ENCODE results near the gene GSTO1. TPM values are rescaled to one million over a fixed set of nuclear protein-coding genes. Genes with fewer than 3 reads are reported as not detected.

Gene GSTO1
- 255 and 337 TPM in 2 replicates for total RNA-seq

DNA sequence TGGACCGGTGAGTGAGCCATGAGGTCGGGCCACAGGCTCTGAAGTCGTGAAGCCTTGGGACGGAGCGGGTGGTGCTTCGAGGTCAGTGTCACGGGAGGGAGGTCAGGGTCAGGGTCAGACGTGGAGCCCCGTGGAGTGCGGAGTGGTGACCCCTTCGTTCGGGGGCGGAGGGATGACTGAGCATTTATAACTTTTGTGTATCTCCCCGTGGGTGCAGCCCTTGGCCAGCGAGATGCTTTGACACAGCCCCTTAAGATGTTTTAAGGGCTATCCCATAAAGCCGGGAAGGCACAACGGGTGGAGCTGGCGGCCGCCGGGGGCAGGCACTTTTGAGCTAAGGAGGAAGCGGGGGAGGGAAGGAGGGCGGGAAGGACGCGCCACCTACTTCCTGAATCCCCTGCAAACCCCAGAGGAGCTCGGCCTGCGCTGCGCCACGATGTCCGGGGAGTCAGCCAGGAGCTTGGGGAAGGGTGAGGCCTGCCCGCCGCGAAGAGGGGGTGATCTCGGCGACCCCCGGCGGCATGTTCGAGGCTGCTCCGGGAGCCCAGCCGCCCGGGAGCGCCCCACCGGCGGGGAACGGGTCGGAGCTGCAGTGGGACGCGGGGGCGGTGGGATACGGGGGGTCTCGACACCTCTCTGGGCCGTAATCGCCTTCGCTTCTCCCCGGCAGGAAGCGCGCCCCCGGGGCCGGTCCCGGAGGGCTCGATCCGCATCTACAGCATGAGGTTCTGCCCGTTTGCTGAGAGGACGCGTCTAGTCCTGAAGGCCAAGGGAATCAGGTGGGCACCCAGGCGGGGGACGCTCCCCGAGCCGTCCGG lies at the start of gene GSTO1:
Gene GSTO1, plus strand, starts transcription at position 400 of the 818 bp plus-strand sequence. Its CDS starts 37 bp downstream, at position 437.

DNA sequence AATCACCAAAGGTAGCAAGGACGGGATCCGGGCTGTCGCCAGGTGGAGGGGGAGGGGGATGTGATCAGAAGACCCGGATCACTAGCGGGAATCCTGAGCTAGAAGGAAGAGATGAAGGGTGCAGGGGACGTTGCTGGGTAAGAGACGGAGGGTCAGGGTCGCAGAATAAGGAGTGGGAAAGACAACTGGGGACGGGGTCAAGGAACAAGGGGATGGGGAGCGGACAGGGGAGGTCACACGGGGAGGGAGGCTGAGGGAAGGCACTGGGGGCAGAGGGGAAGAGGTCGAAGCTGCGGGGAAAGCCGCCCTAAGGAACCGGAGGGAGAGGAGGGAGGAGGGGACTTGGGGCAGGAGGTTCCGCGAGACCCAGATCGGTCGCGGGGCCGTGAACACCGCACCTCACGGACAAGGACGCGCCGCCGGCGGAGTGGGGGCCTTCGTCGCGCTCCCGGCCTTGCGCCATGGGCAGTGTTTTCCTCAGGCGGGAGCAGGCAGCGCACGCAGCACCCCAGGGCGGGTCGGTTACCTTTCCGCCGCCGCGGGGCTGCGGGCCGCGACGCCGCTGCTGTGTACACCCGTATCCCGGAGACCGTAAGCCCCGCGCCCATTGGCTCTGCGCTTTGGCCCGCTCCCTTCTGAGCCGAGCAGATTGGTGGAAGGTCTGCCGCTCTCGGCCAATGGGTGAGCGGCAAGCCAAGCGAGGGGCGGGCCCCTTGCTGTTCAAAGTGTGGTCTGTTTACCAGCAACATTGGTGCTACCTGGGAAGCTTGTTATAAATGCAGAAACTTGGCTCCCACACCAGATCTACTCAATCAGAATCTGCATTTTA lies 22.7 kb upstream of the GSTO1 start, which contains the start of gene CFAP43:
Gene CFAP43, minus strand, starts transcription at position 581 of the 829 bp plus-strand sequence. Its CDS starts 118 bp downstream, at position 463.

DNA sequence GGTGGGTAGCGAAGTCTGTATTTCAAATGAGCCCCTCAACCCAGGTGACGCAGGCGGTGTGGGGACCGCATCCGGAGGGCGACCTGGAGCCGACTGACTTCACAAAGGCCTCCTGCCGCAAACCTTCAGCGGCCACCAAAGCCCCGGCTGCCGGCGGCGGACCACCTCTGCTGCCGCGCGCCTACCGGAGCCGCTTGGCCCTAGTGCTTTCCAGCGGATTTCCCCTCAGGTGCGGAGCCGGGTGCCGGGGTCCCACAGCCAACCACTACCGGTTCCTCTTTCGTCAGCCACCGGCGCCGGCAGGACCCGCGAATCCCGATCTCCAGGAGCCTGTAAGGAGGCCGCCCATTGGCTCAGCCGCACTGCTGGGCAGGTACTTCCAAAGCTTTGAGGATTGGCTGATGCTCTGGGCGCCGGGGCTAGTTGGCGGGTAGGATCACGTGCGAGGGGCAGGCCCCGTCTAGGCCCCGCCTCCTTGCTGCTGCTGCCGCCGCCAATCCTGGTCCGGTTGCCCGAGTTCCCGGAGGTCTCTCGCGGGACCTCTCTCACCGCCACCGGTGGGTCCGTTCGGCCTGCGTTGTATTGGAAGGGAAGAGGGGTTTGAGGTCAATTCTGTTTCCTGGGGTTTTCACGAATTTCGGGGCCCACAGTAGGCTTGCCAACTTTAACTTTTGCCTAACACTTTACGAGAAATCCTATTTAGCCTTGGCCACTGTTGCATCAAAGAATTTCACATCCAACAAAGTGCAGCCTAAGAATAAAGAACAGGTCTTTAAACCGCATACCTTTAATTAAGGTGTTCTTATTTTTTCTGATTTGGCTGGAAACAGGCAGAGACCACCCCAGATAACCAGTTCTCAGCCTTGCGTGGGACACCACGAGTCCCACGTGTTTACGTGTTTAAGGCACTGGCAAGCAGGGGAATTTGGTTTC lies 14.3 kb downstream of the GSTO1 start, which contains the start of gene GSTO2:
Gene GSTO2, plus strand, starts transcription at position 472 of the 933 bp plus-strand sequence. CDS start 5,732 bp downstream, outside the sequence.

Other genes with a start within 250 kb of the GSTO1 start
- 0.56 and 1.2 TPM in 2 replicates for gene COL17A1, start 169.0 kb upstream of the GSTO1 start, total RNA-seq
- 11.3 and 14.4 TPM in 2 replicates for gene SFR1, start 132.7 kb upstream of the GSTO1 start, total RNA-seq
- under 0.01 and 0.19 TPM in 2 replicates for gene CFAP43, start 22.5 kb upstream of the GSTO1 start, total RNA-seq
- gene GSTO2, start 14.3 kb downstream of the GSTO1 start, total RNA-seq = 2.3 and 2.5 TPM in 2 replicates
- 19.7 and 52.1 TPM in 2 replicates for gene ITPRIP, start 83.6 kb downstream of the GSTO1 start, total RNA-seq
- gene CFAP58, start 98.9 kb downstream of the GSTO1 start, total RNA-seq = 0.38 and 1.1 TPM in 2 replicates